NCI-H2171 (cell line): ENCODE results near the gene SLC26A9.
"Not testable (repeated sequence)": the region's sequence is repeated elsewhere in the genome, so short reads cannot be mapped to it uniquely, and the experiment has no call there.

Experiments used
- DNase-seq: peaks from one replicate; lab custom pipeline; 2025; lab: John Stamatoyannopoulos, UW

SLC26A9 gene

GRCh38 chr1:205889706-205890105 is 53.5 kb downstream of the SLC26A9 start:
- not testable (repeated sequence) for DNase-seq

GRCh38 chr1:205889006-205889405 is 54.2 kb downstream of the SLC26A9 start:
- not testable (repeated sequence) for DNase-seq

GRCh38 chr1:205883792-205884191 is 59.5 kb downstream of the SLC26A9 start:
- DNase-seq, result no peak

GRCh38 chr1:205880923-205881322 is 62.3 kb downstream of the SLC26A9 start:
- DNase-seq, result no peak

GRCh38 chr1:205879974-205880373 is 63.3 kb downstream of the SLC26A9 start:
- DNase-seq, result no peak

GRCh38 chr1:205878026-205878425 is 65.2 kb downstream of the SLC26A9 start:
- DNase-seq, result no peak

- DNase-seq, result not testable (repeated sequence)
These were observed 70.1 kb downstream of the SLC26A9 start for GRCh38 chr1:205873148-205873547.

- no peak for DNase-seq
These were observed 73.0 kb downstream of the SLC26A9 start for GRCh38 chr1:205870236-205870635.
